ENCODE results near the gene NUDT6. TPM values are rescaled to one million over a fixed set of nuclear protein-coding genes. Genes with fewer than 3 reads are reported as not detected.

Gene NUDT6
- total RNA-seq, 2 donors from 2014 or later: 6.2 to 21.1 TPM

DNA sequence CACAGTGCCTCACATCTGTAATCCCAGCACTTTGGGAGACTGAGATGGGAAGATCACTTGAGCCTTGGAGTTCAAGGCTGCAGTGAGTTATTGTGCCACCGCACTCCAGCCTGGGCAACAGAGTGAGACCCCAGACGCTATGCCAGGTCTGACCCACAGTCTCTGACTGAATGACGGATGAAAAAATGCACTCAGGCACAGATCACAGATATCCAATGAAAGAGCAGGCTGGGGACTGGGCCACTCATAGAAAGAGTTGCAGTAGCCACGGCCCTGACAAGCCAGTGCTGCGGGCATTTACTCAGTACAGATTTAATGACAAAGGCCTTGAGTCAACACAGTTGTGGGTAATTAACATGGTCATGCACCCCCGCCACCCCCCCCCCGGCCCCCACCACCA is 22.7 kb downstream of the NUDT6 start:
- intact Hi-C loops (cut with DNase I): no loop called here
- Histone ChIP-seq H3K4me1 (no peaks in the 10 kb centered on the region), H3K27ac (no peak overlapping the region), H3K9me3 (no peaks in the 10 kb centered on the region), H3K4me3 (no peak overlapping the region), H3K27me3 (no peaks in the 10 kb centered on the region), H3K36me3 (replicated peaks in 1 of 2; ENCODE audit: insufficient read depth in 1 of 2, low read depth in 2 of 2) (no peaks in the 10 kb centered on the region)
- ATAC-seq (no peak), DNase-seq (no peak)
- TF ChIP-seq POLR2A (IDR thresholded peaks at IDR 0.05) (no peak), CTCF (IDR thresholded peaks at IDR 0.05) (no peak)
- WGBS, 2 donors: 95 to 96% methylated on average over 5 to 7 of the region's 7 CpGs

DNA sequence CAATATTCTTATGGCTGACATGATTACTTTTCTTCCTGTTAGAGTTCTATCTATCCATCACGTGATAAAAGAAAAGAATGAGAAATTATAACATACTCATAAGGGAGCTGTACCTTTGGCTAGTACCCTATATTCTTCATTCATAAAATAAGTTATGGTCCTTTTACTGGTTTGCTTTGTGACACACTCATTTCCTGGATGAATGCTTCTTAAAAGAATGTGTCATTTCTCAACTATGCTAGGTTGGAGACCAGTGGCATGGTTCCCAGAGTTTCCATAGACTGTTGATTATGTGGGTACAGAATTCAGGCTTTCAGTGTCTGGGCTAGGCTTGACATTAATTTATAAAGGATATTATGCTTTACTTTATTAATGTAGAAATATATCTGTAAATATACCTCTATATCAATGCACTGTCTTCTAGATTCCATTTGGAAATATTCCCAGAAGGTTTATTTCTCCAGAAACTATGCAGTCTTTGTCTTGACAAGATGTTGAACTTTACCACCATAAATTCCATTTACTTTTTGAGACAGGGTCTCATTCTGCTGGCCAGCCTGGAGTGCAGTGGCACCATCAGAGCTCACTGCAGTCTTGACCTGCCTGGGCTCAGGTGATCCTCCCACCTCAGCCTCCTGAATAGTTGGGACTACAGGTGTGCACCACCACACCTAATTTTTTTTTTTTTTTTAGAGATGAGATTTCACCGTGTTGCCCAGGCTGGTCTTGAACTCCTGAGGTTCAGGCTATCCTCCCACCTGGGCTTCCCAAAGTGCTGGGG is 23.8 kb downstream of the NUDT6 start:
- 86 to 93% methylated on average over 2 of the region's 2 CpGs for WGBS, 2 donors
- intact Hi-C loops (cut with DNase I): no loop called here
- DNase-seq: peak in 1 of 4 donors; percentile 8
- H3K27me3 ChIP-seq: no peaks in the 10 kb centered on the region
- no peaks in the 10 kb centered on the region for H3K36me3 ChIP-seq (replicated peaks in 1 of 2; ENCODE audit: insufficient read depth in 1 of 2, low read depth in 2 of 2)
- no peak overlapping the region for H3K4me3 ChIP-seq
- TF ChIP-seq CTCF (IDR thresholded peaks at IDR 0.05) (no peak), POLR2A (IDR thresholded peaks at IDR 0.05) (no peak)
- no peak for ATAC-seq
- no peak overlapping the region for H3K27ac ChIP-seq
- no peaks in the 10 kb centered on the region for H3K4me1 ChIP-seq
- no peaks in the 10 kb centered on the region for H3K9me3 ChIP-seq

GRCh38 chr4:122896270-122896669 is 26.1 kb downstream of the NUDT6 start:
- no peak for DNase-seq
- no peaks in the 10 kb centered on the region for H3K27me3 ChIP-seq
- no peak for ATAC-seq
- intact Hi-C loops (cut with DNase I): no loop called here
- H3K9me3 ChIP-seq: no peaks in the 10 kb centered on the region
- no peaks in the 10 kb centered on the region for H3K36me3 ChIP-seq (replicated peaks in 1 of 2; ENCODE audit: insufficient read depth in 1 of 2, low read depth in 2 of 2)
- WGBS, 2 donors: 50 to 88% methylated on average over 1 of the region's 1 CpG
- no peak overlapping the region for H3K27ac ChIP-seq
- TF ChIP-seq POLR2A (IDR thresholded peaks at IDR 0.05) (no peak), CTCF (IDR thresholded peaks at IDR 0.05) (no peak)
- H3K4me3 ChIP-seq: no peak overlapping the region
- H3K4me1 ChIP-seq: no peaks in the 10 kb centered on the region

DNA sequence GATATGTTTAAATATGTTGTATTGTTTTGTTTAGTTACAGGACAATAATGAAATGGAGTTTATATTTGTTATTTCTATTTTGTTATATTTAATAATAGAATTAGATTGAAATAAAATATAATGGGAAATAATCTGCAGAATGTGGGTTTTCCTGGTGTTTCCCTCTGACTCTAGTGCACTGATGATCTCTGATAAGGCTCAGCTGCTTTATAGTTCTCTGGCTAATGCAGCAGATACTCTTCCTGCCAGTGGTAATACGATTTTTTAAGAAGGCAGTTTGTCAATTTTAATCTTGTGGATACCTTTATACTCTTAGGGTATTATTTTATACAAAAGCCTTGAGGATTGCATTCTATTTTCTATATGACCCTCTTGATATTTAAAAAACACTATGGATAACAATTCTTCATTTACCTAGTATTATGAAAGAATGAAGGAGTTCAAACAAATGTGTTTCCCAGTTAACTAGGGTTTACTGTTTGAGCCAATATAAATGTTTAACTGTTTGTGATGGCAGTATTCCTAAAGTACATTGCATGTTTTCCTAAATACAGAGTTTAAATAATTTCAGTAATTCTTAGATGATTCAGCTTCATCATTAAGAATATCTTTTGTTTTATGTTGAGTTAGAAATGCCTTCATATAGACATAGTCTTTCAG is 26.9 kb downstream of the NUDT6 start:
- TF ChIP-seq CTCF (IDR thresholded peaks at IDR 0.05) (no peak), POLR2A (IDR thresholded peaks at IDR 0.05) (no peak)
- intact Hi-C loops (cut with DNase I): no loop called here
- 58 to 65% methylated on average over 1 of the region's 1 CpG for WGBS, 2 donors
- Histone ChIP-seq H3K27ac (no peak overlapping the region), H3K36me3 (replicated peaks in 1 of 2; ENCODE audit: insufficient read depth in 1 of 2, low read depth in 2 of 2) (no peaks in the 10 kb centered on the region), H3K4me1 (no peaks in the 10 kb centered on the region), H3K4me3 (no peak overlapping the region), H3K9me3 (no peaks in the 10 kb centered on the region), H3K27me3 (no peaks in the 10 kb centered on the region)
- no peak for ATAC-seq
- DNase-seq: no peak
